K562 (cell line): ENCODE data around the gene DNAJC15.

Source experiments
- BHLHE40 ChIP-seq: IDR thresholded peaks from 2 replicates; pipeline ENCODE4 v1.6.1; 2011; ENCODE audit warnings: low read length, improper control_type of control experiment
- CBX3 ChIP-seq, 2 experiments: IDR thresholded peaks; 1 replicate in 1 of 2; 2 replicates in 1 of 2; pipeline ENCODE4 v1.6.1; 2012; ENCODE audit warnings: inconsistent platforms in 2 of 2, low read length in 2 of 2, borderline replicate concordance in 1 of 2, control low read depth in 1 of 2
- CTCF ChIP-seq, 3 experiments: IDR thresholded peaks in 2 of 3; conservative IDR thresholded peaks in 1 of 3; 2 replicates each; pipeline ENCODE4 v1.5.1; 2011 to 2012; ENCODE audit warnings: low read length in 3 of 3, mild to moderate bottlenecking in 3 of 3, control low read depth in 2 of 3, improper control_type of control experiment in 1 of 3, inconsistent platforms in 1 of 3, low read depth in 1 of 3, mixed read lengths in 1 of 3, moderate library complexity in 1 of 3; ENCODE audit not compliant: insufficient read depth in 2 of 3
- GABPA ChIP-seq: fragments of 200-800 bp; sonication (Bioruptor generic); conservative IDR thresholded peaks from 2 replicates; pipeline ENCODE4 v1.6.1; 2016; ENCODE audit warnings: low read depth, missing genetic modification characterization, missing compliant biosample characterization
- HMGN3 ChIP-seq: IDR thresholded peaks from 2 replicates; pipeline ENCODE4 v1.6.1; 2011; ENCODE audit warnings: borderline replicate concordance, low read depth, mild to moderate bottlenecking, mixed read lengths, low read length; ENCODE audit not compliant: insufficient read length; ENCODE audit errors: extremely low read depth
- MXI1 ChIP-seq: IDR thresholded peaks from 2 replicates; pipeline ENCODE4 v1.6.1; 2011; ENCODE audit warnings: low read depth, mild to moderate bottlenecking, improper control_type of control experiment, low read length
- SRSF9 ChIP-seq: fragments of 200-400 bp; formaldehyde crosslinking; IDR thresholded peaks from 2 replicates; pipeline ENCODE4 v1.6.1; 2017; ENCODE audit warnings: low read depth, low read length, borderline replicate concordance
- TF ChIP-seq, protein P1 (sequence below): sonication (generic); formaldehyde crosslinking; IDR thresholded peaks from 2 replicates; pipeline ENCODE4 v1.8.0; 2022; ENCODE audit warnings: mild to moderate bottlenecking, missing genetic modification reagents

DNA sequence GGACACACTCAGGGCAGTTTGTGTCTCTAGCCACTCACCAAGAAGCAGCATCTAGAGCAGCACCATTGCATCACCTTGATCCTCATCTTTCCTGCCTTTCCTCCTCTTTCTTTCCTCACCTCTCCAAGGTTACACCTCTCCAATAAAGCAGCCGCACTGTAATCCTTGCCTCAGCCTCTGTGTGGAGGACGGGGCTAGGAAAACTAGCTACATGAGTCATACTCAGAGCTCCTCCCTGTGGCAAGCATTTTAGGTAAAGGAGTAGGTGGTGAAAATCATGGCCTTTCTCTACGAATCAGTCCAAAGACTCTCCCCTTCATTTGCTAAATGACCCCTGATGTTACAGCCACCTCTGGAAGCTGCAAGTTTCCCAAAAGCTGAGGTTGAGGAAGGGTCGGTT, 108.9 kb downstream of the DNAJC15 start:
- TF ChIP-seq CTCF (IDR thresholded peaks at IDR 0.05 in 2 of 3, conservative IDR thresholded peaks at IDR 0.05 in 1 of 3; ENCODE audit: insufficient read depth in 2 of 3, low read depth in 1 of 3, low read length in 3 of 3) (peak in 2 of 3 experiments; percentile 35 to 40; a peak in 4 of 6 replicates), CBX3 (IDR thresholded peaks at IDR 0.05; ENCODE audit: borderline replicate concordance in 1 of 2, low read length in 2 of 2) (no peak), HMGN3 (no peak), GABPA (tag) (no peak), SRSF9 (no peak), BHLHE40 (no peak), MXI1 (no peak)
- TF ChIP-seq, protein P1, sequence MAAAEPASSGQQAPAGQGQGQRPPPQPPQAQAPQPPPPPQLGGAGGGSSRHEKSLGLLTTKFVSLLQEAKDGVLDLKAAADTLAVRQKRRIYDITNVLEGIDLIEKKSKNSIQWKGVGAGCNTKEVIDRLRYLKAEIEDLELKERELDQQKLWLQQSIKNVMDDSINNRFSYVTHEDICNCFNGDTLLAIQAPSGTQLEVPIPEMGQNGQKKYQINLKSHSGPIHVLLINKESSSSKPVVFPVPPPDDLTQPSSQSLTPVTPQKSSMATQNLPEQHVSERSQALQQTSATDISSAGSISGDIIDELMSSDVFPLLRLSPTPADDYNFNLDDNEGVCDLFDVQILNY (CRISPR knock-in tag): no peak
